IMR-90 (cell line): Measurements from ENCODE around the gene TMUB2. TPM values are rescaled to one million over a fixed set of nuclear protein-coding genes. Genes with fewer than 3 reads are reported as not detected.

ENCODE experiments used
- ATAC-seq: fragments of 200-7000 bp; cut with Tn5 transposase; 2 replicates; pipeline ENCODE4 v1.9.1; 2020; ENCODE audit warnings: low read depth, mild to moderate bottlenecking, moderate library complexity
- BruUV-seq: library from RNA; stranded (reverse); fragments of 400-500 nt; replicated peaks from 2 replicates; lab custom pipeline; 2021; lab: Mats Ljungman, UMichigan
- CTCF ChIA-PET: fragments of 300-600 bp; formaldehyde crosslinking; extraction: SDS; loops from one replicate; lab custom pipeline; 2021; ENCODE audit warnings: antibody characterized with exemption; lab: Yijun Ruan, JAX
- POLR2A ChIA-PET: fragments of 300-600 bp; sonication (Branson Sonifier 250); formaldehyde crosslinking; loops from one replicate; lab custom pipeline; 2022; ENCODE audit warnings: antibody characterized with exemption; ENCODE audit not compliant: unreplicated experiment; lab: Charles Lee
- DNase-seq: peaks from one replicate; pipeline ENCODE4 v3.0.0; 2013
- H2AFZ ChIP-seq: replicated peaks from 2 replicates; pipeline ENCODE3; 2013; ENCODE audit warnings: low read length, mild to moderate bottlenecking; ENCODE audit not compliant: poor library complexity
- H2AK5ac ChIP-seq: 2 replicates; pipeline ENCODE4 v1.6.1; 2013; ENCODE audit warnings: low read depth, low read length, inconsistent platforms
- H2AK9ac ChIP-seq: replicated peaks from 2 replicates; pipeline ENCODE3; 2013; ENCODE audit warnings: mild to moderate bottlenecking, low read depth, low read length, moderate library complexity; ENCODE audit not compliant: poor library complexity
- H2BK120ac ChIP-seq: 2 replicates; pipeline ENCODE4 v1.6.1; 2013; ENCODE audit warnings: low read depth, low read length, inconsistent platforms
- H2BK15ac ChIP-seq: 3 replicates; pipeline ENCODE4 v1.6.1; 2013; ENCODE audit warnings: low read depth, low read length, inconsistent platforms
- H2BK20ac ChIP-seq: 2 replicates; pipeline ENCODE4 v1.6.1; 2013; ENCODE audit warnings: low read depth, mild to moderate bottlenecking, inconsistent platforms, low read length, moderate library complexity
- H2BK5ac ChIP-seq: 2 replicates; pipeline ENCODE4 v1.6.1; 2013; ENCODE audit warnings: mild to moderate bottlenecking, low read depth, low read length, inconsistent platforms; ENCODE audit not compliant: poor library complexity, severe bottlenecking
- H3K14ac ChIP-seq: replicated peaks from 2 replicates; pipeline ENCODE4 v1.6.1; 2013; ENCODE audit warnings: low read depth, low read length, inconsistent platforms
- H3K18ac ChIP-seq: 2 replicates; pipeline ENCODE4 v1.6.1; 2013; ENCODE audit warnings: low read depth, low read length, control low read depth
- H3K23ac ChIP-seq: 2 replicates; pipeline ENCODE4 v1.6.1; 2013; ENCODE audit warnings: low read depth, low read length, inconsistent platforms
- H3K27ac ChIP-seq: 2 replicates; pipeline ENCODE4 v1.5.1; 2013; ENCODE audit warnings: mild to moderate bottlenecking, control low read depth, low read length; ENCODE audit not compliant: insufficient read depth
- H3K27me3 ChIP-seq: 2 replicates; pipeline ENCODE4 v1.6.1; 2013; ENCODE audit warnings: low read length; ENCODE audit not compliant: control insufficient read depth, insufficient read depth
- H3K36me3 ChIP-seq: 2 replicates; pipeline ENCODE4 v1.6.1; 2013; ENCODE audit warnings: low read length, mixed read lengths; ENCODE audit not compliant: control insufficient read depth, insufficient read depth
- H3K4ac ChIP-seq: 2 replicates; pipeline ENCODE4 v1.6.1; 2013; ENCODE audit warnings: low read depth, low read length, inconsistent platforms
- H3K4me1 ChIP-seq: 2 replicates; pipeline ENCODE4 v1.6.1; 2013; ENCODE audit warnings: low read length, mixed read lengths; ENCODE audit not compliant: control insufficient read depth, insufficient read depth
- H3K4me2 ChIP-seq: 2 replicates; pipeline ENCODE4 v1.6.1; 2013; ENCODE audit warnings: low read depth, mild to moderate bottlenecking, control low read depth, low read length, moderate library complexity
- H3K4me3 ChIP-seq: 2 replicates; pipeline ENCODE4 v1.5.1; 2013; ENCODE audit warnings: low read depth, mild to moderate bottlenecking, control low read depth, low read length, moderate library complexity; ENCODE audit not compliant: insufficient read depth
- H3K56ac ChIP-seq: 2 replicates; pipeline ENCODE4 v1.6.1; 2013; ENCODE audit warnings: low read length, inconsistent platforms; ENCODE audit not compliant: insufficient read depth; ENCODE audit errors: extremely low read depth
- H3K79me1 ChIP-seq, 2 experiments: 2 replicates each; pipeline ENCODE4 v1.6.1; 2013; ENCODE audit warnings: low read length in 2 of 2, inconsistent platforms in 1 of 2, low read depth in 1 of 2
- H3K9ac ChIP-seq: 2 replicates; pipeline ENCODE4 v1.6.1; 2013; ENCODE audit warnings: low read depth, low read length, control low read depth
- H3K9me1 ChIP-seq: 2 replicates; pipeline ENCODE4 v1.6.1; 2013; ENCODE audit warnings: low read length, inconsistent platforms; ENCODE audit not compliant: insufficient read depth
- H3K9me3 ChIP-seq: 2 replicates; pipeline ENCODE4 v1.6.1; 2013; ENCODE audit warnings: low read length; ENCODE audit not compliant: control insufficient read depth, insufficient read depth
- H4K20me1 ChIP-seq: 2 replicates; pipeline ENCODE4 v1.6.1; 2013; ENCODE audit warnings: low read length, inconsistent platforms; ENCODE audit not compliant: insufficient read depth
- H4K5ac ChIP-seq: 2 replicates; pipeline ENCODE4 v1.6.1; 2013; ENCODE audit warnings: mild to moderate bottlenecking, low read depth, low read length, control low read depth
- H4K8ac ChIP-seq, 2 experiments: 2 replicates each; pipeline ENCODE4 v1.6.1; 2013; ENCODE audit warnings: low read depth in 2 of 2, low read length in 2 of 2, control low read depth in 1 of 2, inconsistent platforms in 1 of 2
- H4K91ac ChIP-seq: 2 replicates; pipeline ENCODE4 v1.6.1; 2013; ENCODE audit warnings: low read depth, low read length, inconsistent platforms; ENCODE audit not compliant: insufficient read depth
- CEBPB ChIP-seq: IDR thresholded peaks from 2 replicates; pipeline ENCODE4 v1.6.1; 2012; ENCODE audit warnings: low read depth, low read length, improper control_type of control experiment
- CHD1 ChIP-seq: IDR thresholded peaks from 2 replicates; pipeline ENCODE4 v1.6.1; 2012; ENCODE audit warnings: low read depth, low read length, improper control_type of control experiment
- CTCF ChIP-seq: conservative IDR thresholded peaks from 2 replicates; pipeline ENCODE4 v1.5.1; 2012; ENCODE audit warnings: mild to moderate bottlenecking, low read depth, low read length, improper control_type of control experiment
- ELK1 ChIP-seq: fragments of 150-350 bp; IDR thresholded peaks from 2 replicates; pipeline ENCODE4 v1.6.1; 2016; ENCODE audit warnings: low read depth, mild to moderate bottlenecking, low read length, moderate library complexity, borderline replicate concordance
- FOS ChIP-seq: fragments of 150-350 bp; IDR thresholded peaks from 2 replicates; pipeline ENCODE4 v1.6.1; 2016; ENCODE audit warnings: low read depth, low read length
- NFE2L2 ChIP-seq: fragments of 150-350 bp; IDR thresholded peaks from 2 replicates; pipeline ENCODE4 v1.6.1; 2016; ENCODE audit warnings: low read depth, mild to moderate bottlenecking, low read length
- RCOR1 ChIP-seq: IDR thresholded peaks from 2 replicates; pipeline ENCODE4 v1.6.1; 2012; ENCODE audit warnings: mild to moderate bottlenecking, low read length, improper control_type of control experiment; ENCODE audit not compliant: insufficient replicate concordance
- RFX5 ChIP-seq: IDR thresholded peaks from 2 replicates; pipeline ENCODE4 v1.8.0; 2012; ENCODE audit warnings: low read depth, mild to moderate bottlenecking, low read length, moderate library complexity
- WGBS, 2 experiments: methylation state at CpG; one replicate each; pipeline versions ENCODE4 v1.1.5 to v1.1.7; 2013; ENCODE audit warnings: missing lambda C conversion rate in 2 of 2; ENCODE audit not compliant: insufficient read length in 1 of 2; ENCODE audit errors: extremely low coverage in 2 of 2; 5-methylcytosine and 5-hydroxymethylcytosine counted together
- dilution Hi-C: fragments of 300-500 bp; cut with HindIII; formaldehyde crosslinking; loops from one replicate; pipeline ENCODE4 v1.14.3; 2018; ENCODE audit warnings: low sequenced_read_pairs; ENCODE audit not compliant: unreplicated experiment
- in situ Hi-C: fragments of 300-500 bp; cut with MboI; formaldehyde crosslinking; loops from 3 replicates; pipeline ENCODE4 v1.14.3; 2019; ENCODE audit warnings: low sequenced_read_pairs, inconsistent platforms, mixed read lengths
- intact Hi-C: fragments of 100-400 bp; cut with micrococcal nuclease; formaldehyde crosslinking; loops from 2 replicates; pipeline ENCODE4 v1.10.0; 2022
- polyA plus RNA-seq, 3 experiments: library from polyadenylated mRNA; depleted of rRNA; stranded (reverse); fragments of >200 nt; gene quantifications; 2 replicates each; pipeline ENCODE4 v1.2.3, GENCODE V29; 2012; ENCODE audit warnings: low replicate concordance in 1 of 3
- total RNA-seq: library from RNA; depleted of rRNA; stranded (reverse); fragments of >200 nt; gene quantifications from 2 replicates; pipeline ENCODE4 v1.2.3, GENCODE V29; 2012

TMUB2 gene
- total and polyA plus RNA-seq, 2 of the 4 experiments (the other 2 are of a cell fraction): 16.5 to 42.5 TPM

DNA sequence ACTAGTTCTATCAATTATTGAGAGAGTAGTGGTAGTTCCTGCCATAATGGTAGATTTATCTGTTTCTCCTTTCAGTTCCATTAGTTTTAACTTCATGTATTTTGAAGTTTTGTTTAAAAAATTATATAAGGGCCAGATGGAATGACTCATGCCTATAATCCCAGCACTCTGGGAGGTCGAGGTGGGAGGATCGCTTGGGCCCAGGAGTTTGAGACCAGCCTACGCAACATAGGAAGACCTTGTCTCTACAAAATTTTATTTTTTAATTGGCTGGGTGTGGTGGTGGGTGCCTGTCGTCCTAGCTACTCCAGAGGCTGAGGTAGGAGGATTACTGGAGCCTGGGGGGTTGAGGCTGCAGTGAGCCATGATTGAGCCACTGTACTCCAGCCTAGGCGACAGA, 46.8 kb downstream of the TMUB2 start:
- Histone ChIP-seq H2BK20ac (no peak overlapping the region), H3K36me3 (no peaks in the 10 kb centered on the region), H3K9me1 (no peaks in the 10 kb centered on the region), H3K4me1 (no peaks in the 10 kb centered on the region), H3K4me2 (no peak overlapping the region), H3K9me3 (no peaks in the 10 kb centered on the region), H3K4ac (no peak overlapping the region), H3K4me3 (no peak overlapping the region), H3K79me1 (no peaks in the 10 kb centered on the region), H3K9ac (no peak overlapping the region), H2AFZ (no peak overlapping the region), H2BK5ac (no peak overlapping the region), H3K14ac (no peak overlapping the region), H3K56ac (no peak overlapping the region), H4K91ac (no peak overlapping the region), H2BK15ac (no peak overlapping the region), H4K5ac (no peak overlapping the region), H2AK9ac (no peak overlapping the region), H4K8ac (no peak overlapping the region), H3K23ac (no peak overlapping the region), H4K20me1 (no peaks in the 10 kb centered on the region), H3K18ac (no peak overlapping the region), H2AK5ac (no peak overlapping the region), H3K27me3 (peaks cover 20% of the 10 kb centered on the region; the same call in 1 of the 2 replicates), H2BK120ac (no peak overlapping the region), H3K27ac (no peak overlapping the region)
- TF ChIP-seq FOS (no peak), ELK1 (no peak), CHD1 (no peak), CTCF (no peak), CEBPB (no peak), RFX5 (no peak), NFE2L2 (no peak), RCOR1 (no peak)
- CTCF ChIA-PET: no interaction called here
- in situ Hi-C loops: no loop called here
- BruUV-seq: no TSS peak
- intact Hi-C loops: no loop called here
- DNase-seq (no peak), ATAC-seq (no peak)
- WGBS, 2 experiments: no CpG with 5 or more reads among the region's 5 CpGs
- POLR2A ChIA-PET: no interaction called here
- dilution Hi-C loops: no loop called here
